Prostate gland (tissue), 2 donors: Measurements from ENCODE around the gene TRAPPC2B. TPM values are rescaled to one million over a fixed set of nuclear protein-coding genes. Genes with fewer than 3 reads are reported as not detected.
A peak's percentile ranks its signal among the peaks of the same experiment; 100 is the strongest.

ENCODE experiments used
- DNase-seq: peaks from one replicate; pipeline ENCODE4 v3.0.0-alpha.2; 2019; ENCODE audit warnings: low spot score
- H3K27ac ChIP-seq, 2 donors: fragments of 200-600 bp; sonication (generic); 2 replicates each; pipeline ENCODE4 v1.5.1; 2017 to 2019
- H3K27me3 ChIP-seq: fragments of 200-600 bp; sonication (generic); replicated peaks from 2 replicates; pipeline ENCODE4 v1.5.1; 2019; ENCODE audit not compliant: insufficient read depth
- H3K36me3 ChIP-seq, 2 donors: fragments of 200-600 bp; sonication (generic); 1 replicate in 1 of 2; 2 replicates in 1 of 2; pipeline versions ENCODE4 v1.5.1 to v1.8.1; 2017 to 2019
- H3K4me1 ChIP-seq: fragments of 200-600 bp; sonication (generic); replicated peaks from 2 replicates; pipeline ENCODE4 v1.5.1; 2019
- H3K4me3 ChIP-seq, 2 donors: fragments of 200-600 bp; sonication (generic); 2 replicates each; pipeline ENCODE4 v1.5.1; 2017 to 2019
- H3K9me3 ChIP-seq: fragments of 200-600 bp; sonication (generic); 2 replicates; pipeline ENCODE4 v1.5.1; 2017
- CTCF ChIP-seq, 4 experiments: fragments of 200-600 bp in 2 of 4; fragments of 450-650 bp in 2 of 4; sonication (generic) in 2 of 4; IDR thresholded peaks; 1 replicate in 3 of 4; 2 replicates in 1 of 4; pipeline ENCODE4 v1.5.1; 2016 to 2019; ENCODE audit warnings: antibody characterized with exemption in 4 of 4, mild to moderate bottlenecking in 2 of 4, moderate library complexity in 2 of 4
- POLR2A ChIP-seq: fragments of 450-650 bp; IDR thresholded peaks from one replicate; pipeline ENCODE4 v1.6.1; 2016; ENCODE audit warnings: antibody characterized with exemption, mild to moderate bottlenecking
- POLR2AphosphoS5 ChIP-seq: sonication (generic); formaldehyde crosslinking; IDR thresholded peaks from one replicate; pipeline ENCODE4 v1.6.1; 2017; ENCODE audit warnings: antibody characterized with exemption
- WGBS: methylation state at CpG from one replicate; pipeline ENCODE4 v1.1.5; 2018; 5-methylcytosine and 5-hydroxymethylcytosine counted together
- intact Hi-C: fragments of 100-400 bp; cut with DNase I; formaldehyde crosslinking; loops from one replicate; pipeline ENCODE4 v1.14.2; 2022
- total RNA-seq, 2 donors: library from RNA; depleted of rRNA; stranded (reverse); fragments of >200 nt; gene quantifications; one replicate each; pipeline ENCODE4 v1.1.0, GENCODE V29; 2016

The TRAPPC2B gene
- total RNA-seq, 2 donors from 2014 or later: 14.0 to 24.7 TPM

DNA sequence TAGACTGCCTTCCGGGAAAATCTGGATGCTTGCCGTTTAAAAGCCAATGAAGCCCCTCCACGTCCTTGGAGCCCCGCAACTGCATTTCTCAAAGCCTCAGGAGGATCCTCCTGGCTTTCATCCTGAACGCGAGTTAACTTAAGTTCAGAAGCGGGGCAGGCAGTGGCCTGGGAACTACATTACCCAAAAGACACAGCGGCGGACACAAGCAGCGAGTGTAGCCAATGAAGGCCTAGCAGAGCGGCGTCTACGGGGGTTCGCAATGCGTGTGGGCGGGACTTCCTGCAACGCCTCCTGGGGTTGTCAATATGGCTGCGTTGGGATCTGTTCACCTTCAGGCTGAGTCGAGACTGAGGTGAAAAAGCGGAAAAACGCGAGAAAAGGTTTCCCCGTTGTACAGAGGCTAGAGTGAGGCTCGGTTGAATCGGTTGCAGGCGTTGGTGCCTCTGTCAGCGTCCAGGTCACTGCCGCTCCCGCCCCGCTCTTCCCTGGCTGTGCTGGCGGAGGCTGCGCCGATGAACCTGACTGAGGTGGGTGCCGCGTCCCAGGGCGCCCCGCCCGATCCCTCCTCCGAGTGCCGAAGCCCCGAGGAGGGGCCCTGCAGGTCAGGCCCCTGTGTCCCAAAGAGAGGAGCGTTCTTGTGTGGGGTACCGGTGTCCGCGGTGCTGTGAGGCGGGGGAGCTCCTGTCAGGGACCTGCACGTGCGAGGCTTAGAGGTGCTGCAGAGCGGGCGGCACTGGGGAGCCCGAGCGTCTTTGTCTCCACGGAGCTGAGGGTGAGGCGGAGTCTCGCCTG lies 47.7 kb downstream of the TRAPPC2B start, which contains the start of gene ZNF17:
TSS of gene ZNF17 (plus strand) at position 285 of the 795 bp plus-strand sequence. CDS start 2,455 bp downstream, outside the sequence.
- no peaks in the 10 kb centered on the region for H3K4me1 ChIP-seq
- H3K36me3 ChIP-seq: no peaks in the 10 kb centered on the region
- intact Hi-C loops: no loop called here
- peak; percentile 95 for DNase-seq
- H3K27me3 ChIP-seq: no peaks in the 10 kb centered on the region
- no peaks in the 10 kb centered on the region for H3K9me3 ChIP-seq
- H3K4me3 ChIP-seq: peak within 1 kb of the TSS; percentile 56 to 62
- H3K27ac ChIP-seq: peak within 1 kb of the TSS; percentile 59 to 67
- peak; percentile 24 for TF ChIP-seq POLR2A
- no peak for TF ChIP-seq CTCF (IDR thresholded peaks at IDR 0.05)
- TF ChIP-seq POLR2AphosphoS5: peak; percentile 97
- under 1% methylated on average over 55 of the region's 55 CpGs for WGBS

Other genes starting within 250 kb of the TRAPPC2B start
- under 1 TPM in 1 of 2 donors, not detected in 1; 0.68 TPM for gene USP29, start 243.6 kb upstream of the TRAPPC2B start, total RNA-seq
- under 1 TPM in 1 of 2 donors, not detected in 1; 0.17 TPM for gene ZIM3, start 218.3 kb upstream of the TRAPPC2B start, total RNA-seq
- not detected for gene DUXA, start 196.1 kb upstream of the TRAPPC2B start, total RNA-seq
- 10 to 100 TPM; 50.3 to 64.2 TPM for gene ZNF264, start 172.1 kb upstream of the TRAPPC2B start, total RNA-seq
- 10 to 100 TPM in 1 of 2 donors, 1 to 10 TPM in 1; 2.0 to 11.0 TPM for gene AURKC, start 132.5 kb upstream of the TRAPPC2B start, total RNA-seq
- gene ZNF805, start 122.9 kb upstream of the TRAPPC2B start, total RNA-seq: 10 to 100 TPM; 16.4 to 21.1 TPM
- 10 to 100 TPM; 56.3 to 68.4 TPM for gene ZNF460, start 83.1 kb upstream of the TRAPPC2B start, total RNA-seq
- gene ZNF543, start 43.1 kb upstream of the TRAPPC2B start, total RNA-seq: 10 to 100 TPM; 10.8 to 15.3 TPM
- 10 to 100 TPM; 11.9 to 13.2 TPM for gene ZNF304, start 12.3 kb upstream of the TRAPPC2B start, total RNA-seq
- 1 to 10 TPM; 4.3 to 8.2 TPM for gene ZNF547, start within 50 bp of the TRAPPC2B start, total RNA-seq
- gene ZNF548, start 26.3 kb downstream of the TRAPPC2B start, total RNA-seq: 10 to 100 TPM; 20.4 to 27.4 TPM
- 10 to 100 TPM; 10.8 to 14.5 TPM for gene ZNF17, start 47.6 kb downstream of the TRAPPC2B start, total RNA-seq
- 1 to 10 TPM; 5.5 to 8.6 TPM for gene ZNF749, start 71.8 kb downstream of the TRAPPC2B start, total RNA-seq
- gene VN1R1, start 93.6 kb downstream of the TRAPPC2B start, total RNA-seq: 1 to 10 TPM in 1 of 2 donors, under 1 TPM in 1; 0.96 to 4.8 TPM
- gene ZNF772, start 114.0 kb downstream of the TRAPPC2B start, total RNA-seq: 10 to 100 TPM; 15.2 to 37.9 TPM
- 10 to 100 TPM; 15.4 to 16.0 TPM for gene ZNF419, start 124.2 kb downstream of the TRAPPC2B start, total RNA-seq
- 10 to 100 TPM; 17.9 to 20.3 TPM for gene ZNF773, start 136.4 kb downstream of the TRAPPC2B start, total RNA-seq
- 10 to 100 TPM in 1 of 2 donors, 1 to 10 TPM in 1; 7.4 to 11.7 TPM for gene ZNF549, start 163.8 kb downstream of the TRAPPC2B start, total RNA-seq
- 10 to 100 TPM in 1 of 2 donors, 1 to 10 TPM in 1; 8.5 to 12.8 TPM for gene ZNF550, start 196.3 kb downstream of the TRAPPC2B start, total RNA-seq
- 1 to 10 TPM; 4.8 to 5.6 TPM for gene ZNF416, start 215.4 kb downstream of the TRAPPC2B start, total RNA-seq
- gene ZIK1, start 220.6 kb downstream of the TRAPPC2B start, total RNA-seq: 1 to 10 TPM; 5.3 to 8.5 TPM
- gene ZNF530, start 236.3 kb downstream of the TRAPPC2B start, total RNA-seq: 1 to 10 TPM; 1.5 to 7.4 TPM